Activated CD8-positive, alpha-beta memory T cell treated with anti-CD3 and anti-CD28 coated beads for 4 hours (primary cell): ENCODE data around the gene RFX2.
"Not testable (repeated sequence)": the region's sequence is repeated elsewhere in the genome, so short reads cannot be mapped to it uniquely, and the experiment has no call there.

Source experiments
- DNase-seq, 2 donors: peaks; one replicate each; pipeline ENCODE4 v3.0.0-alpha.2; 2020; ENCODE audit warnings: low read depth in 2 of 2

RFX2 gene

DNA sequence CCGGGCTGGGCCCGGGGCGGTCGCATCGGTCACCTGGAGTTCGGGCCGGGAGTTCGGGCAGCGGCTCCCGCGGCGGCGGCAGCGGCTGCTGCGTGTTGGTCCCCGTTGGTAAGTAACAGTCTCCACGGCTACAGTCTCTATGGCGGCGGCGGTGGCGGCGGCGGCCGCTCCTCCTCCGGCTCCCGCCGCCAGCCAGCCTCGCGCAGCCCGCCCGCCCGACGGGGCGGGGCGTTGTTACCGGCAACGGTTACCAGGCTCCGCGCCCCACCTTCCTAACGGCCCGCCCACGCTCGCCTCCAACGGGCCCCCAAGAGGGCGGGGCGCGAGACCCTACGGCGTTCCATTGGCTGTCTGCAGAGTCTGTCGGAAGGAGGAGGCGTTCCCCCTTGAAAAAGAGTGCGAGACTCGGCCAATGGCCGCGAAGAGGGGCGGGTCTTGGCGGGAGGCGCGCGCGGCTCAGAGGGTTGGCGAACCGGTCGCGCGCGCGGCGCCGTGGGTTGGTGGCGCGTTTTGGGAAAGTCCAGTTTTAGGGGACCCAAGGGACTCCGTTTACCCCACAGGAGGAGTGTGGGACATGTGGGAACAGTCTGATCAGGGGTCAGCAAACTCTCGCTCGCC, at the start of gene RFX2:
RFX2 (minus strand) TSS at position 141 of the 618 bp plus-strand sequence. CDS start 63,004 bp downstream, outside the sequence.
- peak; percentile 98 for DNase-seq

DNA sequence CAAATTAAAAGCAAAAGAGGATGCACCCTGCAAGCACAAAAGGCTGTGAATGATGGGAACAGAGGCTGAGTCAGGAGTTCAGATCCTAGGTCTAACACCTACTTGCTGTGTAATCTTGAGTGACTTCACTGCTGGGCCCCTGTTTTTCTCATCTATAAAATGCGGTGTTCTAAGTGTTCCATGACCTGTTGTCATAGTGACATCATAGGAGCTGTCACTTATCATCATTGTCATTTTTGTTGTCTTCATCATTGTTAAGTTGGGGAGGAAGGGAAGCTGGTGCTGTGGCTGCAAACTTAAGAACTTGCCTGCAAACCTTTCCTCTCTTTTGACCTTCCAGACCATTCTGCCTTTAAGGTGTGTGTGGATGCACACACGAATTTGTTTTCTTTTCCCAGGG, 45.7 kb upstream of the RFX2 start:
- no peak for DNase-seq

DNA sequence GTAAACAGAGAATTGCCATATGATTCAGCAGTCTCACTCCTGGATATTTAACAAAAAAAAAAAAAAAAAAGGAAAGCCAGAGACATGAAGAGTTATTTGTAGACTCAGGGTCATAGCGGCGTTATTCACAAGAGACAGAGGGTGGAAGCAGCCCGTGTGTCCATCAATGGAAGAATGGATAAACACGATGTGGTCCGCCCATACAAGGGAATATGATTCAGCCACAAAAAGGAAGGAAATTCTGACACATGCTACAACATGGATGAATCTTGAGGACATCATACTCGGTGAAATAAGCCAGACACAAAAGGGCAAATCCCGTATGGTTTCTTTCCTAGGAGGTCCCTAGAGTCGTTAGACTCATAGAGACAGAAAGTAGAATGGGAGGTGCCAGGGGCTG, 40.0 kb upstream of the RFX2 start:
- DNase-seq: no peak

DNA sequence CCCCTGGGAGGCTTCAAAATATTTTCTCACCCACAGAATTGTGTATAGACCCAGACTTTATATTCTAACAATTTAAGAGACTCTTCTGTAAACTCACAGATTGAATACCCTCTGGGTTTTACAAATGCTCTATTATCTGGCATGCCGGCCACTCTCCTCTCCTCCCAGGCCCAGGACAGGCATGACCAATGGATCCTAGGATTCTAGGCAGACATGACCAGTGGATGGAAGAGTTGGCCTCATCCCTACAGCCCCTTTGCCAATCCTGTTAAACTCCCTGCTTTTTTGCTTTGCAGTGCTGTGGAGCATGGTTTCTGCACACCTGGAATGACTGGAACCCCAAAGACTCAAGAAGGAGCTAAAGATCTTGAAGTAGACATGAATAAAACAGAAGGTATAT, 30.9 kb upstream of the RFX2 start:
- no peak for DNase-seq

DNA sequence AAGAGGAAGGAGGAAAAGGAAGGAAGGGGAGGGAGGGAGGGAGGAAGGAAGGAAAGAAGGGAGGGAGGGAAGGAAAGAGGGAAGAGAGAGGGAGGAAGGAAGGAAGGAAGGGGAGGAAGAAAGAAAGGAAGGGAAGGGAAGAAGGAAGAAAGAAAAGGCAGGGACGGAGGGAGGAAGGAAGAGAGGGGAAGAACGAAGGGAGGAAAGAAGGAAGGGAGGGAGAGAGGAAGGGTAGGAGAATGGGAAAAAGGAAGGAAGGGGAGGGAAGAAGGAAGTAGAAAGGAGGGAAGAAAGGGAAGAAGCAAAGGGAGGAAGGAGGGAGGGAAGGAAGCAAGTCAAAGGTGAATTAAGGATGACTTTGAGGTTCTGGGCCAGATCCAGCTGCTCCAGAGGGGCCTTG, 28.2 kb upstream of the RFX2 start:
- DNase-seq: no peak

DNA sequence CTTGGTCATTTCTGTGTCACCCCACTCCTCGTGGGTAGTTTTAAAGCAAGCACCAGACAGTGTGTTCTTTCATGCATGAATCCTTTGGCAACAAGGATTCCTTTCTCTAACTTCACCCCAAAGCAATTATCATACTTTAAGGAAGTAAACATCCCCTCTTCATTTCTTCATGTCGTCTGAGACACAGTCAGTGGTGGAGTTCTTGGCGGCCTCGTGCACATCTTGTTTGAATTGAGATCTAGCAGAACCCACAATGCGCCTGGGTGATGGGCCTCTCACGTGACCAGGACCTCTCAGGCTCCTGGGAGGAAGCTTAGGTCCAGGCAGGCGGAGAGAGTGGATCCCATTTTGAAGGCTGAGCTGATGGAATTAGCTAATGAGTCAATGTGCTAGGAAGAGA, 27.8 kb upstream of the RFX2 start:
- no peak for DNase-seq

DNA sequence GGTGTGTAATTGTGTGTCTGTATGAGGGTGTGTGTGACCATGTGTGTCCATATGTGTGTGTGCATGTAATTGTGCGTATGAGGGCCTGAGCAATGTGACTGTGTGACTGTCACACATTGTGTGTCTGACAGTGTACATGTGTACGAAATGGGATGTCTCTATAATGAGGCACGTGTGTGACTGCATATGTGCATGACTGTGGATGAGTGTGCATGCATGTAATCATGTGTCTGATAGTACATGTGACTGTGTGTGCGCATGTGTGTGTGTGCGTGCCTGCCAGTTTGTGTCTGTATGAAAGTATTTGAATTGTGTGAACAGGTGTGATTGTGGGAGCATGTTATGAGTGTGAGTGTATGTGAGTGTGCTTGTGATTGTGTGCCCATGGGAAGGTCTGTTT, 22.9 kb upstream of the RFX2 start:
- no peak for DNase-seq

DNA sequence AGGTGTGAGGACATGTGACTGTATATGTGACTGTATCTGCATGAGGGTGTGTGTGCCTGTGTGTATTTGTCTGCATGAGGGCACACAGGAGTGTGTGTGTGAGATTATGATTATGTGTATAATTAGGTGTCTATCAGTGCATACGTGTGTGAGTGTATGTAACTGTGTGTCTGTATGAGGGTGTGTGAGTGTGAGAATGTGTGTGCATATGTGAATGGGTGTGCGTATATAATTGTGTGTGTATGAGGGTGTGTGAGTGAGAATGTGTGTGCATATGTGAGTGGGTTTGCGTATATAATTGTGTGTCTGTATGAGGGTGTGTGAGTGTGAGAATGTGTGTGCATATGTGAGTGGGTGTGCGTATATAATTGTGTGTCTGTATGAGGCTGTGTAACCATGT, 22.2 kb upstream of the RFX2 start:
- DNase-seq: no peak

DNA sequence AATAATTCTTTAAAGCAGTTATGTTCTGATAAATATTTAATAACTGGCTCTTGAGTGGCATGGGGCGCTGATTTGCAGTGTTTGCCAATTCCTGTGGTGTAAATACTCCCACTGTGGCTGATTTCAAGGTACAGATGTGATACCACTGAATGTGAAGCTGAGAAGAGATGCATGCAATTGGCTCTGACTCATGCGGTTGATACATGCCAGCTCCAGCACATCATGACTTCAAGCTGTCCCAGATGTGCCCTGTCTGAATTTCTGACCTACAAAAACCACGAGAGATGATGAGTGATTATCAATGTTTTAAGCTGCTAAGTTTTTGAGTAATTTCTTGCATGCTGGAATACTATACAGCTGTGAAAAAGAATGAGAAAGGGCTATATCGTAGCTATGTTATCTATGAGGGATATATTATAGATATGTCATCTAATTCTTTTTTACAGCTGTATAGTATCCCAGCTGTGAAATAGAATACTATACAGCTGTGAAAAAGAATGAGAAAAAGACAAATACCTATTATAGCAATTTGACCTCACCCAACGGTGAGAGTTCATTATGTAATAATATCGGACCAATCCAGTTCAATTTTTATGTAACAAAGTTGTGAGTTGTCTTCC, 17.5 kb upstream of the RFX2 start:
- no peak for DNase-seq

DNA sequence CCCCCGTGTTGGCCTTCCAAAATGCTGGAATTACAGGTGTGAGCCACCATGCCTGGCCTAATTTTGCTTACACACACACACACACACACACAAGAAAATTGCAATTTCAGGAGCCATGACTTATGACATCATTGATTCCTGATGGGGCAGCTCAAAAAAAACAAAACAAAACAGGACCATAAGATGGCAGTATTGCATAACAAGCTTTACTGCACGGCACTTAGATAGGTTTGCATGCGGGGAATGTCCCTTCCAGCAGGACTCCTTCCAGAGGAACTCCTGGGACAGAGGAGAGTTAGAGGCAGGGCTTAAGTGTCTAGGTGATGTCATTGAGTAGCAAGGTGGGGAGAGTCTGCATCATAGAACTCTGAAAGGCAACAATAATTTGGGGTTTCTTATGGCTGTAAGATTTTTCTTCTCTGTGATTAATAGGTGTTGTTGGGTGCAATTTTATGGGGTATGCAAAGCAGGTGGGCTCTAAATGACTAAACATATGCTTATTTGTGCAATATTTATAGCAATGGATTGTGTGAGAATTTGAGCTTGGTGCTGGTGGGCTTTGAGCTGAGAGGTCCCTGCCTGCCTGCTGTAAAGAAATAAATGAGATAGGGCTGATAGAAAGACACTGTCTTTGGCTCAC, 16.2 kb upstream of the RFX2 start:
- DNase-seq: no peak

DNA sequence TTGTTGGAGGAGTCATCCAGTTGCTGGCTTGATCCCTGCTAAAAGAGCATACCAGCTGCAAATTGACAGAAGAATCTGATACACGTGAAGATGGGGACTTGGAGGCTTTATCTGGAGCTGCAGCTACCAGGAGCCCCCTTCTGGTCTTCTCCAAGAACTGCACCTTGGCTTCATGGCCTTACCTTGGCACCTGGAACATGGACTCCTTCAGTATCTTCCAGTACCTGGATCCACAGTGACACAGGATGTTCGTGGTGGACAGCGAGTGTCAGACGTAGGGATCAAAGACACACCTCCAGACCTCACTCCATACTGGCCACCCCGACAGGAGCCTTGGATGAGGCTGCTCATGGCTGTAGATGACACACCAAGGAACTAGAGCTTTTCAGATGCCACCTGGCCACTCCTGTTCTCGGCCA, 15.3 kb upstream of the RFX2 start:
- peak; percentile 27 to 45 for DNase-seq

DNA sequence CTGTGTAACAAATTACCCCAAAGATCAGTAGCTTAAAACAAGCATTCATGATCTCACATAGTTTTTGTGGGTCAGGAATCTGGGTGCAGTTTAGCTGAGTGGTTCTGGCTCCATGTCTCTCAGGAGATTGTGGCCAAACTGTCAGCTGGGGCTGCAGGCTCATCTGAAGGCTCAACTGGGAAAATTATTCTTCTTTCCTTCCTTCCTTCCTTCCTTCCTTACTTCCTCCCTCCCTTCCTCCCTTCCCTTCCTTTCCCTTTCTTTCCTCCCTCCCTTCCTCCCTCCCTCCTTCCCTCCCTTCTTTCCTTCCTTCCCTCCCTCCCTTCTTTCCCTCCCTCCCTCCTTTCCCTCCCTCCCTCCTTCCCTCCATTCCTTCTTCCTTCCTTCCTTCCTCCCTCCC, 8.7 kb upstream of the RFX2 start:
- DNase-seq: no peak

DNA sequence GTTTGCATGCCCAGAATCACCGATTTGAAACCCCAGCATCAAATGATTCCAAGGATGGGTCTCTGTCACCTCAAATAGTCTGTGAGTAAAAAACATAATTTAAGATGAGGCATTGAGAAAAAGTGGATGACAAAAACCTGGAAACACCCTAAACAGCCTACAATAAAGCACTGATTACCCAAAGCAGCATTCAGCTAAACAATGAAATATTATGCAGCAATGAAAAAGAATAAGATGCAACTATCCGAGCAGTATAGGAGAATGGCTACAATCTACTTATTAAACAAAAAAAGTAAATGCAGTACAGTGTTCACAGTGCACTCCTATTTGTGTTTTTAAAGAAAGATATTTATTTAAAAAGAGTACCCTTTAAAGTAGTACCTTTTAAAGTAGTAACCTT, 7.7 kb upstream of the RFX2 start:
- DNase-seq: no peak

DNA sequence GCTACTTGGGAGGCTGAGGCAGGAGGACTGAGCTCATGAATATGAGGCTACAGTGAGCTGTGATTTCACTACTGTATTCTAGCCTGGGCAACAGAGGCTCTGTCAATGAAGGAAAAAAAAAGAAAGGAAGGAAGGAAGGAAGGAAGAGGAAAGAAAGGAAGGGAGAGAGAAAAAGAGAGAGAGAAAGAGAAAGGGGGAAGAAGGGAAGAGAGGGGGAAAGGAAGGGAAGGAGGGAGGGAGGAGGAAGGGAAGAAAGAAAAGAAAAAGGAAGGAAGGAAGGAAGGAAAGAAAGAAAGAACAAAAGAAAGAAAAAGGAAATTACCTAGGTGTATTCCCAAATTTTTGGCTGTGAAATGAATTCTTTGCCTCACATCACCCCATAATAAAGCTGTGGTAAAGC, 7.2 kb upstream of the RFX2 start:
- DNase-seq: no peak

DNA sequence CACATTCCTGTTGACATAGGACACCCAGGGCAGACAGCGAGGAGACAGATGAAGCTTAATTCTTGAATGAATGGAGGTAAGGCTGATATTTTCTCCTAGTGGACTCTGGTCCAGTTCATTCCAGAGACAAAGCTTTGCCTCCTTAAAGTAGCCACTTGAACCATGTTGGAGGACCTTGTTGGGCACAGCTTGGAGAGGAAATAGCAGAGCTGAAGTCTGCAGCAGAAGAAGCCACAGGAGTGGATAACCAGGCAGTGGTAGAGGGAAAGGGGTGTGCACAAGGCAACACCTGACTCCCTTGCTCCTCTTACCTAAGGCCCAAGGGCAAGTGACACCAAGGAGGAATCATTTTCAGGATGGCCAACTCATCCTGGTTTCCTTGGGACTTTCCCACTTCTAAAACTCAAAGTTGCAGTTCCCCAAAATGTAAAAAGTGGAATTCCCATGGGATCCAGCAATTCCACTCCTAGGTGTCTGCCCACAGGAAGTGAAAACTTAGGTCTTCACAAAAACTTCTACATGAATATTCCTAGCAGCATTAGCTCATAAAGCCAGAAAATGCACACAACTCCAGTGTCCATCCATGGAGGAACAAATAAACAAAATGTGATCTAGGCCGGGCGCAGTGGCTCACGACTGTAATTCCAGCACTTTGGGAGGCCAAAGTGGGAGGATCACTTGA, 6.6 kb upstream of the RFX2 start:
- no peak for DNase-seq

DNA sequence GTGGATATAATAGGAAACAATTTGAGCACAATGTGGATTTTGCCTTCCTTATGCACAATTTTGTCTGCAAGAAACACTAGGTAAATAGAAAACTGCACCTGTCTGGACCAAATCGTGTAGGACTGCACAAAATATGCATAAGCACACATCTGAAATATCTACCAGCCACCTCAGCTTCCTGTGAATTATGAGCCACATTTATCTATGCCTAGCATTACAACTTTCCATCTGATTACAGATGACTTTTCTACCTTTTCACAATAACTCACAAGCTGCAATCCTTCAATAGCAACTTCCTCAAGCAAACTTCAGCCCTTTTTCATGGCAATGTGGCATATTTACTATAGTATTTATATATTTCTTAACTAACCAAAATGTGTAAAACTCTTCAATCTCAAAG, 5.7 kb upstream of the RFX2 start:
- DNase-seq: no peak

DNA sequence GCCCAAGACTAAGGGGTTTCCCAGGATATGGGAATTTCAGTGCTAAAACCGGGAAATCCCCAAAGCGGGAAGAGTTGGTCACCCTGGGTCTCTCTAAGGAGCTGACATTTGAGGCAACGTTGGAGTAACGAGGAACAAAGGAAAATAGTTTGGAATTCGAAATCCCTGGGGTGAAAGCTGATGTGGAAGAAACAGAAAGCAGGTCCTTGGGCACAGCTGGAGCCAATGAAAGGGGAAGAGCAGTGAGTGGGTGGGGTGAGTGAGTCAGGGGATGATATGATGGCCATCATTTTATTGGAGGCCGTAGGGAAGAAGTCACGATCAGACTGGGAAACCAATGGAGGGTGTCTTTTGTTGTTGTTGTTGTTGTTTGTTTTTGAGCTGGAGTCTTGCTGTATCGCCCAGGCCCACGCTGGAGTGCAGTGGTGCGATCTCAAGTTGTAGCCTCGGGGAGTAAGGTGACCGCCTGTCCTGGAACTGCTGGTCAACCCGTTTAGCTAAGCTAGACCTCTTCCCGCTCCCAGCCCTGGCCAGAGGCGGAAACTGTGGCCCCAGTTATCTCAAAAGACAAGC, 3.4 kb upstream of the RFX2 start:
- DNase-seq: no peak

DNA sequence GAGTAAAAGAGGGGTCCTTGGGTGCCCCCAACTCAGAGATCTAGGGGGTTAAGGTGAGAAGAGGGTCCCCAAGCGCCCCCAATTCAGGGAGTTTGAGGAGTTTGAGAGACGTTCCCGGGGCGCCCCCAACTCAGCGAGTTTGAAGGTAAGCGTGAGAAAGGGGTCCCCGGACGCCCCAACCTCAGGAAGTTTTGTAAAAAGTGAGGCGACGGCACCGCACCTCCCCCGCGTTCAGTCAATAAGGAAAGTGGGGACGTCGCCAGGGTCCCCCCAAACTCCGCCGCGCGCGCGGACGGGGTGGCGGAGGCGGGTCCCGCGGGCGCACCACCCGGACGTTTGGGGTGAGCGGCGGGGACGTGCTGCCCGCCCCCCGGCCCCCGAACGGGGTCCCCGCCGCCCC, 353 bp downstream of the RFX2 start:
- DNase-seq: no peak

DNA sequence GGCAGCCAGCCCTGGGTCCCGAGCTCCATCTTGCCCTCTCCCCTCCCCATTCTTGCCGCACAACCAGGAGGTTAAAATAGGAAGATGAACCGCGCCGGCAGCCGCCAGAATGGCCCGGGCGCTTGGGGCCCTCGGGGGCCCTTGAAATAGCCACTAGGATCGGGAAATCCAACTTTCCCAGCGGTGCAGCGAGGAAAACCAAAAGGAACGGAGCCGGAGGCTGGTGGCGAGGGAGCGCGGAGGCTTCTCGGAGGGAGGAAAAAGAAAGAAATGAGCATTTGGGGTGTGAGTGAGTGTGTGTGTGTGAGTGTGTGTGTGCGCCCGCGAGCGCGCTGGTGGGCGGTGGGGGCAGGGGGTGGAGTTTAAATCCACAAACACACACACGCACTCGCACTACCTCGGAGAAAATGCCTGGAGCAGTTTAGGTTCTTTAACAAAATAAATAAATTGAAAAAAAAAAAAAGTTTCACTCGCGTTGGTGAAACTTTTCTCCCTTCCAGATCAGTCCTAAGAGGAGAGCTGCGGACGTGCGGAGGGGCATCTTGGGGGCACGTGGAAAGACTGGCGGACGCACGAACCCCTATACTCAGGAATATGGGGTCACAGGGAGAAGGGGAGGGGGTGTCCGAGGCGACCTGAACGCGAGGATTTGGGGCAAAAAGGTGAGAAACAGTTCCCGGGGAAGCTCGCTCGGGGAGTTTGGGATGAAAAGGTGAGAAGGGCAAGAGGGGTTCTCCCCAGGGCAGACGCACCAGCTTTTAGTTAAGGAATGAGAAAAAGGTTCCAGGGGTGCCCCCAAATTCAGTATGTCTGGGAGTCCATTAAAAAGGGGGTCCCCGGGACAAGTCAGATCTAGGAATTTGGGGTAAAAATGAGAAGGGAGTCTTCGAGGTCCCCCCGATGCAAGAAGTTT, 1.3 kb downstream of the RFX2 start:
- peak; percentile 50 to 59 for DNase-seq

DNA sequence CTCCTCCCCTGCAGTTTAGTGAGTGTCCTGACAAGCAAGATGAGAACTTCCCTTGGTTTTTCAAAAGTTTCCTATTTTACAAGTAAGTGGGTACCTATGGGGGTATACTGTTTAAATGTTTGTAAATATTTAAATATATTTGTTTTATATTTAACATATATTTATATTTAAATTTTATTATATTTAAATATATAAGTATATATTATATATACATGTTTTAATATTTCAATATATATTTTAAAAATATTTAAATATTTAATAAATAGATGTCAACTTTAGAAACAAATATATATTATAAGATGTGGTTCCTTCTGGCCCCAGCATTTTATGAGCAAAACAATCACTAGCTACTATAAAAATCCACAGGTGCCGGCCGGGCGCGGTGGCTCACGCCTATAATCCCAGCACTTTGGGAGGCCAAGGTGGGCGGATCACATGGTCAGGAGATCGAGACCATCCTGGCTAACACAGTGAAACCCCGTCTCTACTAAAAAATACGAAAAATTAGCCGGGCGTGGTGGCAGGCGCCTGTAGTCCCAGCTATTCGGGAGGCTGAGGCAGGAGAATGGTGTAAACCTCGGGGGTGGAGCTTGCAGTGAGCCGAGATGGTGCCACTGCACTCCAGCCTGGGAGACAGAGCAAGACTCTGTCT, 3.5 kb downstream of the RFX2 start:
- not testable (repeated sequence) for DNase-seq

DNA sequence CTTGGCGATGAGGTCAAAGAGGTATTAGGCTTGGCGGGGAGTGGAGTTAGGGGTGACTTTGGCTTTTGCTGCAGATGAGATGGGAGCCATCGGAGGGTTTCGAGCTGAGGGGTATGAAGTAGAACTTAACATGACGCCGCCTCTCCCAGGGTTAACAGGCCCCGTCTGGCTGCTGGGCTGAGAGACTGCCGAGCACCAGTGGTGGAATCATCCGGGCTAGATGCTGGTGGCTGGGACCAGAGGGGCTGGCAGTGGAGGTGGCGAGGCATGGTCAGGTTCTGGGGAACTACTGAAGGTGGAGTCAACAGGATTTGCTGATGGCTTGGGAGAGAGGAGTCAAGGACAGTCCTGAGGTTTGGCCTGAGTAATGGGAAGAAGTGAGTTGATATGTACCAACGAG, 4.9 kb downstream of the RFX2 start:
- no peak for DNase-seq
